Endometrium (tissue), 2 donors: ENCODE results near the gene CHCHD1.
"Not testable (repeated sequence)": the region's sequence is repeated elsewhere in the genome, so short reads cannot be mapped to it uniquely, and the experiment has no call there.

ENCODE experiments used
- FAIRE-seq: peaks from 2 replicates; lab custom pipeline; 2012; peaks lifted over from hg19 to GRCh38; lab: Jason Lieb, UNC
- donor health status: control.
- donor health status: control.

CHCHD1 gene

GRCh38 chr10:73813333-73813732 is 31.5 kb downstream of the CHCHD1 start:
- FAIRE-seq = no peak

GRCh38 chr10:73814276-73814895 is 32.5 kb downstream of the CHCHD1 start:
- FAIRE-seq = no peak

DNA sequence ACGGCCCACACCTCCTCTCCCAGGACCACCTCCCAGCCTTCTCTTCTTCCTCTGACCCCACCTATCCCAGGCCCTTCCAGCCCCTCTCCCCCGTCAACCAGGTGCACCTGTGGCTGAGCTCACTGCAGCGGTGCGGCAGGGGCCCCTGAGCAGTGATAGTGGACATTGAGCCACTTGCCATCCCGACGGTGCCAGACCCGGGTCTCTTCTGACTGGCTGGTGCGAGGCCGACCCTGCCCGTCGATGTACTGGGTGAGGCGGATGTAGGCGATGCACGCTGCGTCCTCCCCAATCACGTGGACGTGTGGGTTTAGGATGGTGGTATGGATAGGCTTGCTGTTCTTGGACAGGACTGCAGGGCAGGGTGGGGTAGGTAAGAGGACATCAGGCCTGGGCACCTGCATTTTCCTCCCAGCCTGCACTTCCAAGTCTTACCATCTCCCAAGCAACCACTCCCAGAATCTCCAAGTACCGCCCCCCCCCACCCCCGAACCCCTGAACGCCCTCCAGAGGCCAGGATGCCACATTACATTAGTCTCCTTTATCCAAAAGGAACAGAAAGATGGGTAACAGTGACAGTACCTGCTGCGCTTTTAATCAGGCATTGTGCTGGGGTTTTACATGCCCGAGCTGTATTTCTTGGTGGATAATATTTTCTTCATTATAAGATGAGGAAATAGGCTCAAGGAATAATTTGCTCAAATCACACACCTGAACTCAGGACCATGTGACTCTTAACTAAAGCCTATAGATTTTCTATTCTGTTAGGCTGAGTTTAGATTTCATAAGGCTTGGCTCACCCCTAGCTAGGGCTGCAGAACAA is 33.3 kb downstream of the CHCHD1 start:
- FAIRE-seq = no peak

DNA sequence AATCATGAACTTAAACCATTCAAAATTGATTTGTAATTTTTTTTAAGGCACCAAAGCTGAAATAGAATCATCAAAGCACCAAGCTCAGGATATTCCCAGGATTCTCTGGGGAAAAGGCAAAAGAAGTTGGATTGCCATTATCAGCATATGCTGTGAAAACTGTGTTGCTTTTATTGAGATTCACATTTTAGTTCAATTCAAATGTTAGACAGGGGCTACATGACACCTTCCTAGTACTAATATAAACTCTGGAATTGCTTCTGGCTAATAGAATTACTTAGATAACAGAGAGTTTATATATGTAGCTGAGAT is 33.8 kb downstream of the CHCHD1 start:
- no peak for FAIRE-seq

GRCh38 chr10:73816917-73817729 is 35.3 kb downstream of the CHCHD1 start:
- FAIRE-seq = no peak

DNA sequence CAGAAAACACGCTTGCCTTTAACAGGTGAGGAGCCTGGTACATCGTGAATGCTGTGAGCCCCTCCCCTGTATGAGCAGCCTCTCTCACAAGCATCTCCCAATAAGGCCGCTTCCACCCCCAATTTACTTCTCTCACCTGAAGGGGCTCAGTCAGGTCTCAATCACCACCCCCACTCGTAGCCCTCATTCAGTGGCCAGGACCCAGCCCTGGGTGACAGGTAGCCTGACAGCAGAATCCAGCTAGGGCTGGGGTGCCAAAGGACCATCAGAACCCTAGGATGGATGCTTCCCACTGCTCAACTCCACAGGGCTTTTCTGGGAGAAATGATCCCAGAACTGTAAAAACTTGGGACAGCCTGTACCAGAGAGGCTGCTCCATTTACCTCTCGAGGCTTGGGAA is 36.0 kb downstream of the CHCHD1 start:
- FAIRE-seq = no peak

- FAIRE-seq = no peak
Measured at GRCh38 chr10:73818402-73818801, 36.6 kb downstream of the CHCHD1 start.

GRCh38 chr10:73819081-73819480 is 37.2 kb downstream of the CHCHD1 start:
- no peak for FAIRE-seq

GRCh38 chr10:73819513-73820093 is 37.8 kb downstream of the CHCHD1 start:
- FAIRE-seq = no peak

DNA sequence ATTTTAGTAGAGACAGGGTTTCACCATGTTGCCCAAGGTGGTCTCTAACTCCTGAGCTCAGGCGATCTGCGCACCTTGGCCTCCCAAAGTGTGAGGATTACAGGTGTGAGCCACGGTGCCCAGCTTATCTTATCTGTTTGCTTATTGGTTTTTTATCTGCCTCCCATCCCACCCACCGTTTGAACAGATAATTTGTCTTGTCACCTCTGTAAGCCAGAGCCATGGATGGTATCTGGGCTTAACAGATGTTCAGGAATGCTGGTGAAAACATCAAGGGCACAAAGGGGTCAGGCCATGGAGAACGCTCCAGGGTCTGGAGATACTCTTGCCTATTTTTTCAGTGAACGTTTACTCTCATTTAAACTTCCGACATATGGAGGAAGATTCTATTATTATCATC is 41.5 kb downstream of the CHCHD1 start:
- no peak for FAIRE-seq

DNA sequence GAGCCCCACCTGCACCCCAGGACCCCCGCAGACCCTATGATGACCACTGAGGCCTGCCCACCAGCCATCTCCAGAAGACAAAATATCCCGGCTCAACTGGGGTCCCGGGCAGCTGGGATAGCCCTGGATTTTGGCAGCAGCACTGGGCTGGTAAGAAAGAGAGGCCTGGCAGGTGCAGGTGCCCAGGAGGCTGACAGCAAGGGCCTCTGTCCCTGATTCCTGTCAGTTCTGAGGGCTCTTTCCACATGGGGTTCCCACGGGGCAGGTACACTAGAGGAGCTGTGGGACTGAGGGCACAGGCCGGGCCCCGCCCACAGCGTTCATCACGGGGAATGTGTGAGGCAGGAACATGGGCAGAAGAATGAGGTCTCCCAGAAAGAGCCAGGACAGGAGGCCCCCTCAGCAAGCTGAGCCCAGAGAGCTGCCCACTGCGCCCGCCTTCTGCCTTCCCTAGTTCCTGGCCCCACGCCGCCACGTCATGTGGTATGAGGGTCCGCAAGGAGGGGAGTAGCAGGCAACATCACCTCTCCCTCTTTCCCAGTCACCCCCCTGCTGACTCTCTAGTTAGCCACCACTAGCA is 42.4 kb downstream of the CHCHD1 start:
- no peak for FAIRE-seq

- FAIRE-seq = no peak
Measured at GRCh38 chr10:73827346-73828089, 45.7 kb downstream of the CHCHD1 start.

GRCh38 chr10:73828161-73828560 is 46.3 kb downstream of the CHCHD1 start:
- FAIRE-seq = no peak

GRCh38 chr10:73829090-73829489 is 47.2 kb downstream of the CHCHD1 start:
- FAIRE-seq = not testable (repeated sequence)
